Activated CD4-positive, CD25-positive, alpha-beta regulatory T cell treated with anti-CD3 and anti-CD28 coated beads, Interleukin-2, amount 50 U/mL, for 16 hours (primary cell): ENCODE data around the gene CPAMD8.

Source experiments
- DNase-seq: peaks from one replicate; pipeline ENCODE4 v3.0.0-alpha.2; 2020; ENCODE audit warnings: low read depth, low spot score

Gene CPAMD8

GRCh38 chr19:17026706-17027534 is at the start of gene CPAMD8:
CPAMD8 (minus strand) TSS chr19:17026810; CDS start chr19:17026642, 168 bp downstream.
- DNase-seq, result no peak

GRCh38 chr19:17075864-17076542 is 49.4 kb upstream of the CPAMD8 start:
- peak; percentile 28 for DNase-seq

DNA sequence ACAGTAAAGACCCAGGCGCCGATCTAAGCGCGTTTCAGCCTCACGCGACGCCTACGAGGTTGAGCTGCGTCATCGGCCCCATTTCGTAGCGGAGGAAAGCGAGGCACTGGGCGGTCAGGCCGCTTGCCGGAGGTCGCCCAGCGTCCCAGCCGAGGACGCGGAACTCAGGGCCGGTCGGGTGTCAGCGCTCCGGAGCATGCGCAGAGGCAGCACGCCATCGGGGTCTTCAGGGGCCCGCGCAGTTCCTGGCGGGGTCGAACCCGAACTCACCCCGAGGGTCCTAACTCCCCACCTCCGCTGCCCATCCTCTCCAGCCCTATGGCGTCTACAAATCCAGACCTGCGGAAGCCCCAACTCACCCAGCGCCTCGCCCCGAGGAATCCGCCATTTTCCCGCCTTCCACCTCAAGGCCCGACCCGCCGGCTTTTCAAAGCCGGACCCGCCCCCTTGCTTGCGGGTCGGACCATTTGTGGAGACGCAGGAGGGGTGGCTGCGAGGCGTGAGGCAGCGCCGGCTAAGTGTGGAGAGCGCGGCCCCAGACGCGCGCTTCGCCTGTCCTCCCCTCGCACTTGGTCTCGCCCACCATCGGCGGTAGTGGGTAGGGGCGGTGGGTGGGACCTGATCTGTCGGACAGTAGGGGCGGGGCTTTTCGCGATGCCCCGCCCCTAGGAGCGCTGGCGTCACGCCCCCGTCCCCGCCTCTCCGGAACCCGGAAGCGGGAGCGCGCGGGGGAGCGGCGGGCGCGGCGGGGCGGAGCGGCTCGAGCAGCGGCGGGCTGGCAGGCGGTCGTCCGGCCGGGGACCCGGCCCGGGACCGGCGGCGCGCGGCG is 48.6 kb upstream of the CPAMD8 start, which contains the start of the genes HAUS8 and MYO9B:
HAUS8 (minus strand) TSS at position 418 of the 829 bp plus-strand sequence; CDS start at position 388, 30 bp downstream.
MYO9B (plus strand) TSS at position 743 of the 829 bp plus-strand sequence. CDS start 25,941 bp downstream, outside the sequence.
- peak; percentile 100 for DNase-seq

GRCh38 chr19:17074634-17075034 is 48.0 kb upstream of the CPAMD8 start:
- DNase-seq, result no peak

DNA sequence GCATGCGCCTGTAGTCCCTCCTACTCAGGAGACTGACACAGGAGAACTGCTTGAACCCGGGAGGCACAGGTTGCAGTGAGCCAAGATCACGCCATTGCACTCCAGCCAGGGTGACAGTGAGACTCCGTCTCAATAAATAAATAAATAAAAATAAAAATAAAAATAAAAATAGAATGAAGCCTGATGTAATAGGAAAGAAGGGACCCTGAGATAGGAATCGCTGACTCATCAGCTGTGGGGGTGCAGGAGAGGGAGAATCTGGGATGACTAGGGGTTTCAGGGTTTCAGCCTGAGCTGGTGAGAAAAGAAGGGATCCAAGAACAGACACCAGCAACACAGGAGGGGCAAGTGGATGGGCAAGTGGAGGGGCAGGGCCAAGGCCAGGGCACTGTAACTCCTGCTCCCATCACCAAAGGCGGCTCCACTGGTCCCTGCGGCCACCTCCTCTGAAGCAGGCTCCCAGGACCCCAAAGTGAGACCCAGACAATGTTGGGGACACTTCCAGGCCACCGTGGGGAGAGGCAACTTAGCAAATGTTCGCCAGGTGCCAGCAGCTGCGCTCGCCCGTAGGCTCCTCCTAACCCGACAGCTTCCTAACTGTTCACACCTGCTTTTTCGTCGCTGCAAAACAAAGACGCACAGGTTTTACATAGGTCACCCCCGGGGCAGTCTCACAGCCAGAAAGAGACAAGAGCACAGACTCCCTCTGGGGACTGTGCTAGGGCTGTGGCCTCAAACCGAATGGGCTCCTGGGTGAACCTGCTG is 47.4 kb upstream of the CPAMD8 start:
- no peak for DNase-seq

GRCh38 chr19:17070912-17071311 is 44.3 kb upstream of the CPAMD8 start:
- no peak for DNase-seq

GRCh38 chr19:17070421-17070820 is 43.8 kb upstream of the CPAMD8 start:
- no peak for DNase-seq

GRCh38 chr19:17069193-17069592 is 42.6 kb upstream of the CPAMD8 start:
- DNase-seq, result no peak

DNA sequence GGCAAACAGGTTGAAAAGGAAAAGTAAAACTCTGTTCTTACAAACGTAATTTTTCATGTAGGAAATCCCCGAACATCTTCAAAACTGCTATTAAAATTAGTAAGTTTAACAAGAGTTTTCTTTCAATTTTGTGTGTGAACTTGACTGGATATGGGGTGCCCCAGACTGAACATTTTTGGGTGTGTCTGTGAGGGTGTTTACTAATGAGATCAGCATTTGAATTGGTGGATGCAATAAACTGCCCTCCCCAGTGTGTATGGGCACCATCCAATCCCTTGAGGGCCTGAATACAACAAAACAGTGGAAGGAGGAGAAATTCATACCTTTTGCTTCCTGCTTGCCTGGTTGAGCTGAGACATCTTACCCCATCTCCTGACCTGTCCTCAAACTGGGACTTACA is 36.8 kb upstream of the CPAMD8 start:
- DNase-seq, result no peak

GRCh38 chr19:17061691-17062090 is 35.1 kb upstream of the CPAMD8 start:
- no peak for DNase-seq

DNA sequence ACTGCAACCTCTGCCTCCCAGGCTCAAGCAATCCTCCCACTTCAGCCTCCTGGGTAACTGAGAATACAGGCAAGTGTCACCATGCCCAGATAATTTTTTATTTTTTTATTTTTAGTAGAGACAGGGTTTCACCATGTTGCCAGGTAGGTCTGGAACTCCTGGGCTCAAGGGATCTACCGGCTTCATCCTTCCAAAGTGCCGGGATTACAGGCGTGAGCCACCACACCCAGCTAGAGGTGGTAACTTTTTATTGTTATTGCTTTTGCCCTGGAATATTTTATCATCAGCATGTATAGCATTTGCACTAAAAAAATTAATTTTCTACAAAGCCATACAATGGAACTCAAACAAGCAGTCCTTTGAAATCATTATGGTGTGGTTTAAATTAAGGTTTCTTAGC is 34.6 kb upstream of the CPAMD8 start:
- DNase-seq, result no peak

DNA sequence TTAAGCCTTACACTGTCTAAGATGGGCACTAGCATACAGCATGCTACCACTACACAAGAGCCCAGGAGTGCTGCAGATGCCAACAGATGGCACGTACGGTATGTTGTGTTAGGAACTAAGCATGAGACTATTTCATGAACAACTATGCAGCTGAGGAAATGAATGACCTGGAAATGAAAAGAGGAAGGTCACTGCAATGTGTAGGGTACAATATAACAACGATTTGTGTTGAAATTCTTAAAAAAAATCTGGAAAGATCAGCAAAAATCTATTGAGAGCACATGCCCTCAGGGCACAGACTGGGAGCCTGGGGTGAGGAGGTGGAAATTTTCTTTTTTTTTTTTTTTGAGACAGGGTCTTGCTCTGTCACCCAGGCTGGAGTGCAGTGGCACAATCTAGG is 34.2 kb upstream of the CPAMD8 start:
- DNase-seq, result no peak

DNA sequence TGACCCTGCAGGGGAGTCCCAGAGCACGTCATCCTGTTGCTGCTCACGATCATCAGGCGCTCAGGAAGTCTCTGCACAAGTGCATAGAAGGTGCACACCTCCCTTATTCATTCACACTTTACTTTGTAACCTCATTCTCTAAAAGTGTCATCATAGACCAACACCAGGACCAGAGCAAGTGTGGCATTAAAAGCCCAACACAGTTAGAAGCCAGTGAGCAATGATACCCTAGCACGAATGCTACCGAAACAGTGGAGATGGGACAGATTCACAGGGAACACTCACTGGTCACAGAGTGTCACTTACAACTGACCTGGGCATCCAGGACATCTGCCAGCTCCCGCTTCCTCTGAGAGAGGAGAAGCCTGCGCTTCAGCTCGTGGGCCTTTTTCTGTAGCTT is 31.6 kb upstream of the CPAMD8 start:
- no peak for DNase-seq

GRCh38 chr19:17055636-17056035 is 29.0 kb upstream of the CPAMD8 start:
- no peak for DNase-seq

DNA sequence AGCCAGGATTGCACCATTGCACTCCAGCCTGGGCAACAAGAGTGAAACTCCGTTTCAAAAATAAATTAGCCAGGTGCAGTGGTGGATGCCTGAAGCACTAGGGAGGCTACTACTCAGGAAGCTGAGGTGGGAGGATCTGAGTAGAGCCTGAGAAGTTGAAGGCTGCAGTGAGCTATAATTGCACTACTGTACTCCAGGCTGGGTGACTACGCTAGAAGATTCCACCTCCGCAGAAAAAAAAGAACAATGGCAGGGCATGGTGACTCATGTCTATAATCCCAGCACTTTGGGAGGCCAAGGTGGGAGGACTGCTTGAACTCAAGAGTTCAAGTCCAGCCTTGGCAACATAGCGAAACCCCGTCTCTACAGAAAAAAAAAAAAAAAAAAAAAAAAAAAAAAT is 28.1 kb upstream of the CPAMD8 start:
- DNase-seq, result no peak

- DNase-seq, result no peak
These were observed 25.8 kb upstream of the CPAMD8 start for GRCh38 chr19:17052439-17052838.

- DNase-seq, result no peak
These were observed 23.2 kb upstream of the CPAMD8 start for GRCh38 chr19:17049711-17050280.

DNA sequence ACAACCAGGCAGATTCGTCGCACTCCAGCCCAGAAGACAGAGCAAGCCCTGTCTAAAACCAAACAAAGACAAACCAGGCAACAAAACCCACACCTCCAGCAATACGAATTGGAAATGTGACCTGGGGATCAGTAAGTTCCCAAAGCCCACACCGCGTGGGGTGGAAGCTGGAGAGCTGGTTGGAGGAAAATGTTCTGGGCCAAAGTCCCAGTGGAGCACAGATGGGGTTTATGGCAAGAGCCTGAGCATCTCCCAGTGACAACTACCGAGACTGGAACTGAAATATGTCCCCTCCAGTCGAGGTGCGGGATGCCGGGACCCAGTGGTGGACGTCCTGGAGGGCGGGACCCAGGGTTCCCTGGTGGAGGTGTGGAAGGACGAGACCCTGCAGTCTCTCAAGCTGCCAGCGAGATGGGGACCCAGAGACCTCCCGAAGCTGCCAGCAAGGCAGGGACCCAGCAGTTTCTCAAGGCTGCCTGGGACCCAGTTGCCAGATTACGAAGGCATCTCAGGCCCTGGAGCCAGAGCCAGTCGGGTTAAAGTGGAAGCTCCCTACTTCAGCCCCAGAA is 22.4 kb upstream of the CPAMD8 start:
- DNase-seq, result no peak

- no peak for DNase-seq
These were observed 19.4 kb upstream of the CPAMD8 start for GRCh38 chr19:17045907-17046502.

DNA sequence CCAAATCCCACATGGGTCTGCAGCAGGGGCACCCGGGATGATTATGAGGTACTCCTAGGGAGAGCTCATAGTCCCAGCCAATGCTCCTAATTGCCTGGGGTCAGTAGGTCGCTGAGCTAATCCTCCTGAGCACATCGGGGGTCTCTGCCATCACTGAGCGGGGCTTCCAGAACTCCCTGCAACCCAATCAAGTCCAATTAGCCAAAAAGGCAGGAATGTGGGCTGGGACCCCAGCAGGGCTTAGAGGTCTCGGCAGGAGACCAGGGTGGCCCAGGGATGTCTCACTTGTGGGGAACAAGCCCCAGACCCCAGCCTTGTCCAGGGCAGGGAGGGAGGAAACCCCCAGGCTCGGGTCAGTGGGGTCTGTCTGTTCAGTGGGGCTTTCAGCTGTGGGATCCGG is 17.1 kb upstream of the CPAMD8 start:
- DNase-seq, result no peak
